Urinary bladder (tissue), 4 donors: ENCODE results near the gene MECR. TPM values are rescaled to one million over a fixed set of nuclear protein-coding genes. Genes with fewer than 3 reads are reported as not detected.

Experiments
- DNase-seq: peaks from one replicate; pipeline ENCODE4 v3.0.0-alpha.2; 2015; ENCODE audit errors: extremely low spot score
- H3K27ac ChIP-seq: one replicate; pipeline ENCODE4 v1.5.1; 2013; ENCODE audit warnings: low read depth, mild to moderate bottlenecking, moderate library complexity
- H3K36me3 ChIP-seq: one replicate; pipeline ENCODE4 v1.6.1; 2013; ENCODE audit warnings: mild to moderate bottlenecking, moderate library complexity; ENCODE audit not compliant: insufficient read depth
- H3K4me1 ChIP-seq: one replicate; pipeline ENCODE4 v1.6.1; 2013; ENCODE audit warnings: mild to moderate bottlenecking, moderate library complexity; ENCODE audit not compliant: insufficient read depth
- H3K4me3 ChIP-seq: one replicate; pipeline ENCODE4 v1.5.1; 2013; ENCODE audit warnings: low read depth, low read length
- WGBS: extraction: QIAGEN DNeasy Blood & Tissue Kit; methylation state at CpG from one replicate; pipeline ENCODE4 v1.1.7; 2013; 5-methylcytosine and 5-hydroxymethylcytosine counted together
- polyA plus RNA-seq: library from polyadenylated mRNA; stranded (reverse); fragments of 200-250 nt; gene quantifications from one replicate; pipeline ENCODE4 v1.2.3, GENCODE V29; 2013
- total RNA-seq: library from RNA; depleted of rRNA; stranded (reverse); fragments of >200 nt; gene quantifications from one replicate; pipeline ENCODE4 v1.2.3, GENCODE V29; 2014
- donor health status: healthy with polysubstance abuse.
- donor health status: healthy.

Gene MECR
- total and polyA plus RNA-seq, 2 donors: 17.0 to 17.6 TPM

- no peak overlapping the region for H3K27ac ChIP-seq
- no peaks in the 10 kb centered on the region for H3K36me3 ChIP-seq
- 89% methylated on average over 8 of the region's 8 CpGs for WGBS
- H3K4me1 ChIP-seq: peaks cover 4% of the 10 kb centered on the region
- no peak overlapping the region for H3K4me3 ChIP-seq
- DNase-seq: no peak
These were observed 58.3 kb downstream of the MECR start for GRCh38 chr1:29172415-29172939.

- no peaks in the 10 kb centered on the region for H3K4me1 ChIP-seq
- no peak overlapping the region for H3K27ac ChIP-seq
- no peak overlapping the region for H3K4me3 ChIP-seq
- WGBS: 82% methylated on average over 5 of the region's 5 CpGs
- H3K36me3 ChIP-seq: no peaks in the 10 kb centered on the region
- no peak for DNase-seq
These were observed 59.2 kb downstream of the MECR start for GRCh38 chr1:29171521-29171920.

GRCh38 chr1:29171089-29171488 lies 59.6 kb downstream of the MECR start:
- no peak overlapping the region for H3K4me3 ChIP-seq
- DNase-seq: no peak
- WGBS: 19% methylated on average over 3 of the region's 3 CpGs
- H3K4me1 ChIP-seq: no peaks in the 10 kb centered on the region
- H3K27ac ChIP-seq: no peak overlapping the region
- H3K36me3 ChIP-seq: no peaks in the 10 kb centered on the region

DNA sequence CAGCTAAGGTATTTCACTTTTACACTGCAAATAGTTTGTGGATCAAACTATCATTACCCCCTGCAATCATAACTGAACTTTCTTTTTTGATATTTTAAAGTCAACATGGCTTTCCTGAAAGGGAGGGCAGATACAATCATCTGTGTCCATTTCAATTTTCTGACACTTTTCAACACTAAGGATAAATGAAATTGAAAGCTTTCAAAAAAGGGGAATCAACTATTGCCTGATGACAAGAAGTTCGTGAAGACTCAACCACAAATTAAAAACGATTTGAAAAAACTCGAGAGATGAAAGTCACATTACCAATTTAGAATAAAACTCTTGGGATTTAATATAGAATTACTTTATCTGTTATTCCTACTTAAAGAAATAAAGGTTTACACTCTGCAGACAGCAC lies 60.8 kb downstream of the MECR start:
- Histone ChIP-seq H3K36me3 (no peaks in the 10 kb centered on the region), H3K4me1 (no peaks in the 10 kb centered on the region), H3K4me3 (no peak overlapping the region), H3K27ac (no peak overlapping the region)
- WGBS: 78% methylated on average over 3 of the region's 3 CpGs
- no peak for DNase-seq

- 97% methylated on average over 9 of the region's 9 CpGs for WGBS
- no peaks in the 10 kb centered on the region for H3K36me3 ChIP-seq
These were observed 62.8 kb downstream of the MECR start for GRCh38 chr1:29167904-29168303.

DNA sequence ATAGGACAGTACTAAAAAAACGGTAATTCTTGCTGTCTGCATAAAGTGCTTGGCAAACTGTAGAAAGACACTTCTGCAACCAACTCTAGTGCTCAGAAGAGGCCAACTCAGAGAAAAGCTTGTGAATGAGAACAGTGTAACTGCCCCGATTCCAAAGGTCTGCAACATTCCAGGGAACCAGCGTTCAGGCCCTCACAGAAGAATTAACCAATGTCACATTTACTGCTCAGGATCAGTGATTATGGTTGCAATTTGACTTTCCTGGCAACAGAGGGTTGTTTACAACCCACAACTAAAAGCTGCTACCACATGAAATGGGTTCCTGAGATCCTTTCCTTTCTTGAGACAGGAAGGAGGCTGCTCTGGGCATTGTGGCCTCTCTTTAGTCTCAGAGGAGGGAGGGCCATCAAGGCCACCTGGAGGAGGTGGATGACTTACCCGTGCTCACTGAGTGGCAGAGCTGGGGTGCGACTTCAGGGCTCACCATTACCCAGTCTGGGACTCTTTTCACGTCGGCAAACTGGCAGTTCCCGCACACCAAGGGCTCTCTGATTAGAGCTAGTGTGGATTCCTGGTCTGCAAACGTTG lies 64.3 kb downstream of the MECR start:
- H3K27ac ChIP-seq: no peak overlapping the region
- H3K36me3 ChIP-seq: no peaks in the 10 kb centered on the region
- DNase-seq: no peak
- H3K4me1 ChIP-seq: peaks cover 1% of the 10 kb centered on the region
- no peak overlapping the region for H3K4me3 ChIP-seq
- WGBS: 52% methylated on average over 9 of the region's 9 CpGs

More at GRCh38 chr1:29167904-29168303, 62.8 kb downstream of the MECR start:
- Histone ChIP-seq H3K27ac (no peak overlapping the region), H3K4me3 (no peak overlapping the region), H3K4me1 (no peaks in the 10 kb centered on the region)
- DNase-seq: no peak

GRCh38 chr1:29164588-29164987 lies 66.1 kb downstream of the MECR start:
- WGBS: 90% methylated on average over 4 of the region's 4 CpGs
- no peaks in the 10 kb centered on the region for H3K36me3 ChIP-seq
- peaks cover 1% of the 10 kb centered on the region for H3K4me1 ChIP-seq
- no peak overlapping the region for H3K4me3 ChIP-seq
- no peak overlapping the region for H3K27ac ChIP-seq
- DNase-seq: no peak

- no peak for DNase-seq
- H3K36me3 ChIP-seq: peaks cover 1% of the 10 kb centered on the region
These were observed 68.1 kb downstream of the MECR start for GRCh38 chr1:29162476-29163138.

GRCh38 chr1:29162025-29162424 lies 68.7 kb downstream of the MECR start:
- Histone ChIP-seq H3K27ac (no peak overlapping the region), H3K36me3 (peaks cover 1% of the 10 kb centered on the region), H3K4me3 (no peak overlapping the region), H3K4me1 (peaks cover 1% of the 10 kb centered on the region)
- 44% methylated on average over 4 of the region's 4 CpGs for WGBS
- DNase-seq: no peak

More at GRCh38 chr1:29162476-29163138, 68.1 kb downstream of the MECR start:
- H3K4me3 ChIP-seq: no peak overlapping the region
- 61% methylated on average over 9 of the region's 9 CpGs for WGBS
- peaks cover 1% of the 10 kb centered on the region for H3K4me1 ChIP-seq
- no peak overlapping the region for H3K27ac ChIP-seq

GRCh38 chr1:29159773-29160172 lies 71.0 kb downstream of the MECR start:
- H3K36me3 ChIP-seq: peaks cover 1% of the 10 kb centered on the region
- H3K4me3 ChIP-seq: no peak overlapping the region
- no peak overlapping the region for H3K27ac ChIP-seq
- WGBS: 75% methylated on average over 3 of the region's 3 CpGs
- peaks cover 1% of the 10 kb centered on the region for H3K4me1 ChIP-seq
- DNase-seq: no peak

- DNase-seq: no peak
- Histone ChIP-seq H3K27ac (no peak overlapping the region), H3K36me3 (peaks cover 4% of the 10 kb centered on the region), H3K4me1 (no peaks in the 10 kb centered on the region), H3K4me3 (no peak overlapping the region)
- WGBS: 45% methylated on average over 3 of the region's 3 CpGs
These were observed 73.5 kb downstream of the MECR start for GRCh38 chr1:29157269-29157601.

- H3K27ac ChIP-seq: no peak overlapping the region
- H3K4me3 ChIP-seq: no peak overlapping the region
- no peaks in the 10 kb centered on the region for H3K4me1 ChIP-seq
- DNase-seq: peak; percentile 67
- H3K36me3 ChIP-seq: peaks cover 4% of the 10 kb centered on the region
- 24% methylated on average over 10 of the region's 10 CpGs for WGBS
These were observed 74.0 kb downstream of the MECR start for GRCh38 chr1:29156543-29157268.

- 91% methylated on average over 8 of the region's 8 CpGs for WGBS
- peaks cover 8% of the 10 kb centered on the region for H3K36me3 ChIP-seq
- H3K27ac ChIP-seq: no peak overlapping the region
- no peak for DNase-seq
- no peak overlapping the region for H3K4me3 ChIP-seq
- H3K4me1 ChIP-seq: no peaks in the 10 kb centered on the region
These were observed 78.5 kb downstream of the MECR start for GRCh38 chr1:29152046-29152805.
